NCI-H2196 (cell line): ENCODE measurements around the gene DUSP9.
"Not testable (repeated sequence)": the region's sequence is repeated elsewhere in the genome, so short reads cannot be mapped to it uniquely, and the experiment has no call there.

Experiments used
- DNase-seq: peaks from one replicate; lab custom pipeline; 2025; ENCODE audit not compliant: unreplicated experiment; lab: John Stamatoyannopoulos, UW

The DUSP9 gene

DNA sequence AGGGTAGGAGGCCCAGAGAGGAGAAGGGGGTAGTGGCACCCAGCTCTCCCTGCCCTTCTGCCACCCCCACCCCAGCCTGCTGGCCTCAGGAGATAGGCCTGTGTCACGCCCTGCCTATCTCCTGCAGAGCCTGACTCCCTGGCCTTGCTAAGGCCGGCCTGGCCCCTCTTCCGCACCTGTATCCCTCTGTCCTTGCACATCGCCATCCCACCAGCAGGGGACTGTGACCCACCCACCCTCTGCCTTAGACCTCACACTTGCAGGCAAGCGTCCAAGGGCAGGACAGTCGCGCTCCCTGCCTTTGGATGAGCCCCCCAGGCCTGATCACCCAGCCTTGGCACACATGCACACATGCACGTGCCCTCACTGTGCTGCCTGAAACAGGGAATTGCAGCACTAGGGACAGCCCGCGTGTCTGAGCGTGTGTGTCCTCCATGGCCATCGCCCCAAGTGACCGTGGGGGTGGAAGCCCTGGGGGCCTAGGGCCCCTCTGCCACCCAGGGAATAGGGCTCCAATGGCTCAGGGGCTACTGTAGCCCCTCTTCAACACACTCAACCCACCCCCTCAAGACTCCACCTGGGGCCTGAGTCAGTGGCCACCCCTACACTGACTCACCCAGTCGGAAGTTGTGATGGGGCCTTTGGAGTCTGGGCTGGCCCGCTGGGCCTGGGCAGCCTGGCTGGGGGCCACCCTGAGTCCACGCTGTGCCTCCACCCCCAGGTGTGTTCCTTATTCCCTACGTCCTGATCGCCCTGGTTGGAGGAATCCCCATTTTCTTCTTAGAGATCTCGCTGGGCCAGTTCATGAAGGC lies 42.9 kb downstream of the DUSP9 start:
- DNase-seq, result no peak

- DNase-seq, result no peak
These were observed 43.5 kb downstream of the DUSP9 start for GRCh38 chrX:153690466-153690865.

DNA sequence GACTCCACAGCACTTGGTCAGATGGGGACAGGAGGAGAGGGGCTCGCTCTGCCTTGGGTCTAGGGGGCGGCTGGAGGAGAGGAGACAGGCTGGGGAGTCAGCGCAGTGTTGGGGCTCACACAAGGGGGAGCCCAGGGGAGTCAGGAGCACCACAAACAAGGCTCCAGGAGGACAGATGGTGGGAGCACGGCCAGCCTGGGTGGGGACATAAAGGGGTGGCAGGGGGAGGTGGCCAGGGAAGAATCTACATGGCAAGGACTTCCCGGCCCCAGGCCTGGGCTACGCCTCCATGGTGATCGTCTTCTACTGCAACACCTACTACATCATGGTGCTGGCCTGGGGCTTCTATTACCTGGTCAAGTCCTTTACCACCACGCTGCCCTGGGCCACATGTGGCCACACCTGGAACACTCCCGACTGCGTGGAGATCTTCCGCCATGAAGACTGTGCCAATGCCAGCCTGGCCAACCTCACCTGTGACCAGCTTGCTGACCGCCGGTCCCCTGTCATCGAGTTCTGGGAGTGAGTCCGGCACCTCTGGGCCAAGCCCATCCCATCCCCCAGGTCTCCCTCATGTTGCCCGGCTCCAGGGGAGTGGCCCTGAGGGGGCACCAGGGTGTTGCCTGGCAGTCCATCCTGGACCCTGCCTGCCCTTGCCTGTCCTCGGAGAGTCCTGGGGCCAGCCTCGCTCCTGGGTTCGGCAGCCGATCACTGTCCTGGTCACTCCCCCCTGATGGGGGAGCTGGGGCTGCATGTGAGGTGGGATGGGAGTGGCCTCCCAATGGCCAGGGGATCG lies 44.2 kb downstream of the DUSP9 start:
- not testable (repeated sequence) for DNase-seq

DNA sequence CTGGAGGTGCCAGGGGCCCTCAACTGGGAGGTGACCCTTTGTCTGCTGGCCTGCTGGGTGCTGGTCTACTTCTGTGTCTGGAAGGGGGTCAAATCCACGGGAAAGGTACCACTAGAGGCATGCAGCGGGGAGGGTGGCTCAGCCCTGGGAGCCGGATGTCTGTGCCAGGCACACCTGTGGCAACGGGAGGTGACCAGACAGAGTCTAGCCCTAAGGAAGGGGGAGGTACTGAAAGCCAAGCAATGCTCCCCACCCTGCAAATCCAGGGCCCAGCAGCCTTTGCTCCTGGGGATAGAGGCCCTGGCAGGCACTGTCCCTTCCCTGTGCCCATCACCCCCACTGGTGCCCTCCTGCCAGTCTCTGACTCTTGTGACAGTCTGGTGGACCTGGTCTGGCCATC lies 45.0 kb downstream of the DUSP9 start:
- no peak for DNase-seq

DNA sequence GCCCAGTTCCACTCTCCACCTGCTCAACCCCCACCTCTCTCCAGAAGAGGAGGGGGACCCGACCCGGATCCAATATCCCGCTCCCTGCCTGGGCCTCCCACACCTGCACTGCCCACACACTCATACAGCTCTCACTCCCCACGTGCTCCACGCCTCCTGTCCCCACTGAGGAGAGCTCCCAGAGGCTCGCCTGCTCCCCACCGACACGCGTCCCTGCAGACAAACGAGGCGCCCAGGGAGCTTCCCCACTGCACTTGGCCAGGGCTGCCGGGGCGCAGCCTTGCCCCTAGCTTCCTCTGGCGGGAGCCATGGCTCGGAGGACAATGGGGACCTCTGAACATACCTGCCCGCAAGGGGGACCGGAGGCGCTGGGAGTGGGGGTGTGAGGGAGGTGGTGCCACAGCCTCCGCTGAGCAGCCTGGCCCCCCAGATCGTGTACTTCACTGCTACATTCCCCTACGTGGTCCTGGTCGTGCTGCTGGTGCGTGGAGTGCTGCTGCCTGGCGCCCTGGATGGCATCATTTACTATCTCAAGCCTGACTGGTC lies 45.7 kb downstream of the DUSP9 start:
- DNase-seq, result no peak

DNA sequence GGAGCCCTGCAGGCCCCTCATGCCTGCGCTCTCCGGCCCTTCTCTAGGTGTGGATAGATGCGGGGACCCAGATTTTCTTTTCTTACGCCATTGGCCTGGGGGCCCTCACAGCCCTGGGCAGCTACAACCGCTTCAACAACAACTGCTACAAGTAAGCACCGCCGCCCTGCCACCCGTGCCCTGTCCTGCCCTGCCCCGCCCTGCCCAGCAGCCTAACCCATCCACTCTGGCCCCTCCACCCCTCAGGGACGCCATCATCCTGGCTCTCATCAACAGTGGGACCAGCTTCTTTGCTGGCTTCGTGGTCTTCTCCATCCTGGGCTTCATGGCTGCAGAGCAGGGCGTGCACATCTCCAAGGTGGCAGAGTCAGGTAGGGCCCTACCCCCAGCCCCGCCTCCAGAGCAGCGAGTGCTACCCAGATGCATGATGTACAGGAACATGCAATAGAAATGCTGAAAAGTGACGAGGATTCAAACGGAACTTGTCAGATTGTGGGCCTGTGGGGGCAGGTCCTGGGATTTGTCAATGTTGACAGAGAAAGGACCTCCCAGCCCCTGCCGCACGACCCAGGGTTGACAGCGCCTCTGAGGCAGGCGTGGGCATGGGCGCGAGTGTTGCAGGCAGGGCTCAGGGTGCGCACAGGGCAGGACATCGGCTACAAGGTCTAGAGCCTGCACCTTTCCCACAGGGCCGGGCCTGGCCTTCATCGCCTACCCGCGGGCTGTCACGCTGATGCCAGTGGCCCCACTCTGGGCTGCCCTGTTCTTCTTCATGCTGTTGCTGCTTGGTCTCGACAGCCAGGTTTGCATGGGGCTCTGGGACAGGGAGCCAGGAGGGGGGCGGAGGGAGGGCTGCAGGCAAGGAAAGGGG lies 46.4 kb downstream of the DUSP9 start:
- no peak for DNase-seq

- not testable (repeated sequence) for DNase-seq
These were observed 47.3 kb downstream of the DUSP9 start for GRCh38 chrX:153694256-153694655.

- DNase-seq, result no peak
These were observed 47.8 kb downstream of the DUSP9 start for GRCh38 chrX:153694687-153695270.

- no peak for DNase-seq
These were observed 49.1 kb downstream of the DUSP9 start for GRCh38 chrX:153696100-153696499.

DNA sequence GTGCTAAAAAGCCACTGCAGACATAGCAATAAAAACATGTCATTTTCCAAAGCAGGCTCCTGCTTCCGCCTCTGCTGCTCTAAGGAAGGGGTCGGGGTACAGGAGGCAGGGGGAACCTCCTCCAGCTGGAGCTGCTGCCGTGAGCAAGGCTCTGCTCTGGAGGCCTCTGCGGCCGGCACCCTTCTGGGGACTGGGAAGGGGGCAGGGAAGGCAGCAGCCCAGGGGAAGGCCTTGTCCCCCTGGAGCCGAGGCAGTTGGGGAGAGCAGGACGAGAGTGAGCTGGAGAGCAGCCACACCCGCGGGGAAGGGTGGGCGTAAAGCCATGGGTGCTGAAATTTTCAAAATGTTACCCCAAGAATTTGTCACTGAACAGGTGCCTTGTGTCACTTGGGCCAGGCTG lies 49.5 kb downstream of the DUSP9 start:
- DNase-seq, result not testable (repeated sequence)

DNA sequence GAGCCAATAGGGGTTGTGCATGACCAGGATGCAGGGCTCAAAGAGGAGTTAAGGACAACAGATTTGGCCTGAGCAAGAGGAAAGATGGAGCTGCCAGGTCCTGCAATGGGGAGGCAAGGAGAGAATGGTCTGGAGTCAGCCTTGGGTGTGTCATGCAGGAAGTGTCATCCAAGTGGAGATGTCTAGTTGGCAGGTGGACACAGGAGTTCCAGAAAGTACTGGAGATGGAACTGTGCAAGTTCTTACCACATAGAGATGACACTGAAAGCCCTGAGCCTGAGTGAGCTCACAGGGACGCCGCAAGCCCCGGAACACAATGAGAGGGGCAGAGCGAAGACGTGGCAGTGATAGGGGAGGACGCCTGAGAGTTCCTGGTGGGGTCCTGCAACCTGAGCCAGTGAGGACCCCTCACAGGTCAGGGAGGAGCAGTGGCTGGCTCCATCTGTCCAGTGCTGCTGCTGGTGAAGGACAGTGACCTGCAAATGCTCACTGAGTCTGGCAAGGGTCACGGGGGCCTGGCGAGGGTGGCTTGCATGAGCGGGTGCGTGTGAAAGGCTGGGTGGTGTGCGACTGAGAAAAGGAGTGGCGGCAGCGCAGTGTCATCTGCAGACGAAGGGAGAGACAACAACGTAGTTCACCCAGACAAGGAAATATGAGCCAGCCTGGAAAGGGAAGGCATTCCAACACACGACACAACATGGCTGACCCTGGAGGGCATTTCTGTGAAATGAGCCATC lies 50.2 kb downstream of the DUSP9 start:
- DNase-seq, result not testable (repeated sequence)

- no peak for DNase-seq
These were observed 51.2 kb downstream of the DUSP9 start for GRCh38 chrX:153697924-153698865.

- DNase-seq, result not testable (repeated sequence)
These were observed 52.3 kb downstream of the DUSP9 start for GRCh38 chrX:153699210-153699783.

- not testable (repeated sequence) for DNase-seq
These were observed 52.9 kb downstream of the DUSP9 start for GRCh38 chrX:153699784-153700371.

DNA sequence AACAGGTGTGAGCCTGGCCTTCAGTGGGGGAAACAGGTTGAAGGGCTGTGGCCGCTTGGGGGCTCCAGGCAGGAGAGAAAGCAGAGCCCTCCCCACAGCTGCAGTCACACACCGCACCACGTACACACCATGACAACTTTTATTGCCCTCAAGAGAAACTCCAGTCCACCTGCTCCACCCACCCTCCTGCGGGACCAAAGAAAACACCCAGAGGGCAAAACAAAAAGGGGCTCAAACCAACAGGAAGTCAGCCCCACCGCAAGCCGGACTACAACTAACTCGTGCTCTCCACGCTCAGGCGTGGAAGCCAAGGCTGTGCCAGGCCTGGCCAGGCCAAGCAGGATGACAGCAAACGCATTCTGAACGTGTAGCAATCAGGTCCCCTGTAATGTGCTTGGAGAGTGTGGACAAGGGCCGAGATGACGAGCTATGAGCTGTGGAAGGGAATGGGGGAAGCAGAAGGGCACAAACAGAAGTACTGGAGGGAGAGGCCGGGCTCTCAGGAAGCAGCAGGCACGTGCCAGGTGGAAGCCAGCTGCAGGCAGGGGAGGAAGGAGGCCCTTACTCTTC lies 53.5 kb downstream of the DUSP9 start:
- no peak for DNase-seq
